ENCODE data around the gene TMBIM4.

Gene TMBIM4

GRCh38 chr12:66143868-66144267 lies 25.9 kb downstream of the TMBIM4 start:
- Mint-ChIP-seq H3K27ac (no peak overlapping the region), H3K4me3 (no peak overlapping the region), H3K27me3 (no peaks in the 10 kb centered on the region), H3K36me3 (ENCODE audit: insufficient read depth) (peaks cover 34% of the 10 kb centered on the region), H3K9me3 (peaks cover 0 to 11% of the 10 kb centered on the region in 2 donors), H3K4me1 (ENCODE audit: low read depth in 2 of 2) (peaks cover 0 to 6% of the 10 kb centered on the region in 2 donors)
- ATAC-seq (replicated peaks) (no peak), DNase-seq (no peak)

GRCh38 chr12:66142826-66143225 lies 27.0 kb downstream of the TMBIM4 start:
- Mint-ChIP-seq H3K4me3 (no peak overlapping the region), H3K9me3 (peaks cover 0 to 11% of the 10 kb centered on the region in 2 donors), H3K27ac (no peak overlapping the region), H3K4me1 (ENCODE audit: low read depth in 2 of 2) (peaks cover 0 to 6% of the 10 kb centered on the region in 2 donors), H3K27me3 (no peaks in the 10 kb centered on the region), H3K36me3 (ENCODE audit: insufficient read depth) (peaks cover 38% of the 10 kb centered on the region)
- ATAC-seq (replicated peaks) (no peak), DNase-seq (no peak)

- no peak for DNase-seq
- Mint-ChIP-seq H3K9me3 (peaks cover 0 to 11% of the 10 kb centered on the region in 2 donors), H3K27me3 (no peaks in the 10 kb centered on the region), H3K4me1 (ENCODE audit: low read depth in 2 of 2) (peaks cover 0 to 6% of the 10 kb centered on the region in 2 donors), H3K36me3 (ENCODE audit: insufficient read depth) (peaks cover 48% of the 10 kb centered on the region), H3K27ac (no peak overlapping the region), H3K4me3 (no peak overlapping the region)
- no peak for ATAC-seq (replicated peaks)
Observed at GRCh38 chr12:66141299-66141698, 28.5 kb downstream of the TMBIM4 start.

GRCh38 chr12:66140731-66141130 lies 29.1 kb downstream of the TMBIM4 start:
- Mint-ChIP-seq H3K36me3 (ENCODE audit: insufficient read depth) (peaks cover 50% of the 10 kb centered on the region), H3K9me3 (peaks cover 0 to 11% of the 10 kb centered on the region in 2 donors), H3K4me1 (ENCODE audit: low read depth in 2 of 2) (peaks cover 0 to 6% of the 10 kb centered on the region in 2 donors), H3K4me3 (no peak overlapping the region), H3K27me3 (no peaks in the 10 kb centered on the region), H3K27ac (peak overlapping the region in 1 of 2 donors; percentile 10)
- DNase-seq (no peak), ATAC-seq (replicated peaks) (no peak)

- H3K36me3 Mint-ChIP-seq (ENCODE audit: insufficient read depth) = peaks cover 41% of the 10 kb centered on the region
- ATAC-seq (replicated peaks) = no peak
Observed at GRCh38 chr12:66139328-66139727, 30.5 kb downstream of the TMBIM4 start.

GRCh38 chr12:66137937-66138336 lies 31.9 kb downstream of the TMBIM4 start:
- no peak overlapping the region for H3K27ac Mint-ChIP-seq
- peaks cover 0 to 11% of the 10 kb centered on the region in 2 donors for H3K9me3 Mint-ChIP-seq
- no peaks in the 10 kb centered on the region for H3K27me3 Mint-ChIP-seq
- H3K4me1 Mint-ChIP-seq (ENCODE audit: low read depth in 2 of 2) = peaks cover 1 to 3% of the 10 kb centered on the region in 2 donors
- H3K4me3 Mint-ChIP-seq = no peak overlapping the region
- DNase-seq (no peak), ATAC-seq (replicated peaks) (no peak)
- H3K36me3 Mint-ChIP-seq (ENCODE audit: insufficient read depth) = peaks cover 34% of the 10 kb centered on the region

More at GRCh38 chr12:66139328-66139727, 30.5 kb downstream of the TMBIM4 start:
- Mint-ChIP-seq H3K4me1 (ENCODE audit: low read depth in 2 of 2) (no peaks in the 10 kb centered on the region), H3K9me3 (peaks cover 0 to 11% of the 10 kb centered on the region in 2 donors), H3K27me3 (no peaks in the 10 kb centered on the region), H3K27ac (no peak overlapping the region), H3K4me3 (no peak overlapping the region)
- DNase-seq = no peak

- no peak for DNase-seq
- ATAC-seq (replicated peaks) = no peak
- Mint-ChIP-seq H3K36me3 (ENCODE audit: insufficient read depth) (peaks cover 36% of the 10 kb centered on the region), H3K4me3 (no peak overlapping the region), H3K27ac (peak overlapping the region in 1 of 2 donors; percentile 33), H3K27me3 (no peaks in the 10 kb centered on the region), H3K4me1 (ENCODE audit: low read depth in 2 of 2) (peaks cover 23 to 47% of the 10 kb centered on the region in 2 donors), H3K9me3 (no peaks in the 10 kb centered on the region)
Observed at GRCh38 chr12:66132408-66132807, 37.4 kb downstream of the TMBIM4 start.

- H3K4me1 Mint-ChIP-seq (ENCODE audit: low read depth in 2 of 2) = peaks cover 27 to 54% of the 10 kb centered on the region in 2 donors
Observed at GRCh38 chr12:66131067-66131688, 38.6 kb downstream of the TMBIM4 start.

GRCh38 chr12:66130267-66131066 lies 39.3 kb downstream of the TMBIM4 start, which contains the start of gene LLPH:
TSS of gene LLPH (minus strand) at chr12:66130750. CDS start at chr12:66129106, 1,644 bp downstream.
- peak; percentile 81 to 85 (median 84) for DNase-seq
- peaks cover 43% of the 10 kb centered on the region for H3K36me3 Mint-ChIP-seq (ENCODE audit: insufficient read depth)

More at GRCh38 chr12:66131067-66131688, 38.6 kb downstream of the TMBIM4 start:
- DNase-seq = no peak
- peak; percentile 60 for ATAC-seq (replicated peaks)
- H3K4me3 Mint-ChIP-seq = peak overlapping the region; percentile 91 to 93
- peak overlapping the region; percentile 92 to 98 for H3K27ac Mint-ChIP-seq
- no peaks in the 10 kb centered on the region for H3K27me3 Mint-ChIP-seq
- H3K36me3 Mint-ChIP-seq (ENCODE audit: insufficient read depth) = peaks cover 36% of the 10 kb centered on the region
- no peaks in the 10 kb centered on the region for H3K9me3 Mint-ChIP-seq

GRCh38 chr12:66129934-66130266 lies 39.9 kb downstream of the TMBIM4 start:
- Mint-ChIP-seq H3K36me3 (ENCODE audit: insufficient read depth) (peaks cover 48% of the 10 kb centered on the region), H3K27ac (peak overlapping the region; percentile 92 to 98), H3K4me3 (peak overlapping the region; percentile 91 to 93), H3K27me3 (no peaks in the 10 kb centered on the region), H3K4me1 (ENCODE audit: low read depth in 2 of 2) (peaks cover 29 to 62% of the 10 kb centered on the region in 2 donors), H3K9me3 (no peaks in the 10 kb centered on the region)
- DNase-seq (peak in 1 of 3 experiments; percentile 22), ATAC-seq (replicated peaks) (no peak)

More at GRCh38 chr12:66130267-66131066, 39.3 kb downstream of the TMBIM4 start, which contains the start of gene LLPH:
- peaks cover 27 to 58% of the 10 kb centered on the region in 2 donors for H3K4me1 Mint-ChIP-seq (ENCODE audit: low read depth in 2 of 2)
- peak; percentile 96 for ATAC-seq (replicated peaks)
- no peaks in the 10 kb centered on the region for H3K27me3 Mint-ChIP-seq
- no peaks in the 10 kb centered on the region for H3K9me3 Mint-ChIP-seq
- peak within 1 kb of the TSS; percentile 92 to 98 for H3K27ac Mint-ChIP-seq
- H3K4me3 Mint-ChIP-seq = peak within 1 kb of the TSS; percentile 91 to 93

- peak overlapping the region in 1 of 2 donors; percentile 5 for H3K4me3 Mint-ChIP-seq
- H3K27ac Mint-ChIP-seq = peak overlapping the region in 1 of 2 donors; percentile 15
- peaks cover 70% of the 10 kb centered on the region for H3K36me3 Mint-ChIP-seq (ENCODE audit: insufficient read depth)
- no peak for ATAC-seq (replicated peaks)
- no peaks in the 10 kb centered on the region for H3K9me3 Mint-ChIP-seq
- H3K4me1 Mint-ChIP-seq (ENCODE audit: low read depth in 2 of 2) = peaks cover 31 to 66% of the 10 kb centered on the region in 2 donors
- DNase-seq = no peak
- no peaks in the 10 kb centered on the region for H3K27me3 Mint-ChIP-seq
Observed at GRCh38 chr12:66127650-66128049, 42.1 kb downstream of the TMBIM4 start.

- Mint-ChIP-seq H3K9me3 (no peaks in the 10 kb centered on the region), H3K4me3 (no peak overlapping the region), H3K4me1 (ENCODE audit: low read depth in 2 of 2) (peaks cover 14 to 25% of the 10 kb centered on the region in 2 donors), H3K27me3 (no peaks in the 10 kb centered on the region), H3K27ac (peak overlapping the region in 1 of 2 donors; percentile 12), H3K36me3 (ENCODE audit: insufficient read depth) (peaks cover 47% of the 10 kb centered on the region)
- ATAC-seq (replicated peaks) = no peak
- DNase-seq = no peak
Observed at GRCh38 chr12:66120477-66120876, 49.3 kb downstream of the TMBIM4 start.

- ATAC-seq (replicated peaks) (no peak), DNase-seq (no peak)
- Mint-ChIP-seq H3K27ac (peak overlapping the region in 1 of 2 donors; percentile 12), H3K4me3 (no peak overlapping the region), H3K36me3 (ENCODE audit: insufficient read depth) (peaks cover 42% of the 10 kb centered on the region), H3K27me3 (no peaks in the 10 kb centered on the region), H3K9me3 (no peaks in the 10 kb centered on the region), H3K4me1 (ENCODE audit: low read depth in 2 of 2) (peaks cover 11 to 20% of the 10 kb centered on the region in 2 donors)
Observed at GRCh38 chr12:66119870-66120241, 49.9 kb downstream of the TMBIM4 start.
